Mucosa of descending colon (tissue), 3 donors: ENCODE measurements around the gene HOXB8. TPM values are rescaled to one million over a fixed set of nuclear protein-coding genes. Genes with fewer than 3 reads are reported as not detected.

ENCODE experiments used
- ATAC-seq: fragments of 200-7000 bp; cut with Tn5 transposase; one replicate; pipeline ENCODE4 v1.9.1; 2020; ENCODE audit warnings: mild to moderate bottlenecking, moderate library complexity
- DNase-seq, 3 donors: peaks; one replicate each; pipeline ENCODE4 v3.0.0-alpha.2; 2020
- H3K36me3 ChIP-seq: fragments of 200-600 bp; one replicate; pipeline ENCODE4 v1.8.0; 2021; ENCODE audit warnings: low read depth, mild to moderate bottlenecking
- H3K4me1 ChIP-seq: fragments of 200-600 bp; one replicate; pipeline ENCODE4 v1.8.0; 2021; ENCODE audit warnings: low read depth, mild to moderate bottlenecking
- H3K4me3 ChIP-seq: fragments of 200-600 bp; one replicate; pipeline ENCODE4 v1.8.0; 2021; ENCODE audit warnings: mild to moderate bottlenecking
- H3K9me3 ChIP-seq: fragments of 200-600 bp; one replicate; pipeline ENCODE4 v1.8.0; 2021; ENCODE audit warnings: mild to moderate bottlenecking
- intact Hi-C, 2 donors: fragments of 100-400 bp; cut with DNase I in 1 of 2; cut with micrococcal nuclease in 1 of 2; formaldehyde crosslinking; loops; one replicate each; pipeline versions ENCODE4 v1.11.0 to v1.11.1; 2022; cut with DNase I, micrococcal nuclease
- total RNA-seq, 3 donors: library from RNA; stranded (reverse); fragmentation: NEBNext Ultra II Directional in 2 of 3; extraction: Animal tissue kit (Norgen Biotek cat#: 25700) in 2 of 3; gene quantifications; one replicate each; pipeline versions ENCODE4 v1.2.1 to v1.2.4, GENCODE V29; 2021 to 2023
- TF ChIP-seq, protein P1 (sequence below): fragments of 200-600 bp; IDR thresholded peaks from one replicate; pipeline ENCODE4 v1.8.0; 2022; ENCODE audit warnings: antibody characterized with exemption, mild to moderate bottlenecking
- donor health status: DM: no; HTN: no; CAD: no; lungs with moderate emphysema.
- donor health status: DM: no; HTN: no; CAD: no.
- donor health status: DM: no; HTN: yes; CAD: no.

Gene HOXB8
- total RNA-seq, 3 donors from 2014 or later = 4.2 to 7.5 (median 5.6) TPM

DNA sequence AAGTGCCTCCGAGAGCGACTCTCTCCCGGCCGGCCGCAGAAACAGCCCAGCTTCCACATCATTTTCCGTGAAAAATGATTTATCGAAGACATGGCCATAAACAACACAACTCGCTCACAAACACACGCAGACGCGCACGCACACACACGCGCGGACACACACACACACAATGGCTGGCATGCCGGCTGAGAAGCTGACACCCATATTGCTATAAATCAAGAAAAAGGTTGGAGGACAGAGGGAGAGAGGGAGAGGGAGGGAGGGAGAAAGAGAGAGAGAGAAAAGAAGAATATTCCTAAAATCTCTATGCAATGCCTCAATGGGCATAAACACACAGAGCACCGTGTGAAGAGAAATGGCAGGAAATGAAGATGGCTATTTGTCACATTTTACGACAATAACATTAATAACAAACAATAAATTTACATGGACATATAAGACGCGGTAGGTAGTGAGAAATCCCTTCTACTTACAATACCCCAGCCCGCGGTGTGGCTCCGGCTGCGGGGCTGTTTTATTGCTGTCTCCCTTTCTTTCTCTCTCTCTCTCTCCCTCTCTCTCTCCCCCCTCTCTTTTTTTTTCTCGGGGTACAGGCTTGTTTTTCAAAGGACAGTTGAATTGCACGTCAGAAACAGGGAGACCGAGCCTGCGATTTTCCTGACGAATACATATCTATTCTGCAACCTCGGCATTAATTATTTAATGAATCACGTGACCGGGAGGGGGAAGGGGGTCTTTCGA is 46.4 kb downstream of the HOXB8 start:
- intact Hi-C loops = no loop called here
- TF ChIP-seq, protein P1, sequence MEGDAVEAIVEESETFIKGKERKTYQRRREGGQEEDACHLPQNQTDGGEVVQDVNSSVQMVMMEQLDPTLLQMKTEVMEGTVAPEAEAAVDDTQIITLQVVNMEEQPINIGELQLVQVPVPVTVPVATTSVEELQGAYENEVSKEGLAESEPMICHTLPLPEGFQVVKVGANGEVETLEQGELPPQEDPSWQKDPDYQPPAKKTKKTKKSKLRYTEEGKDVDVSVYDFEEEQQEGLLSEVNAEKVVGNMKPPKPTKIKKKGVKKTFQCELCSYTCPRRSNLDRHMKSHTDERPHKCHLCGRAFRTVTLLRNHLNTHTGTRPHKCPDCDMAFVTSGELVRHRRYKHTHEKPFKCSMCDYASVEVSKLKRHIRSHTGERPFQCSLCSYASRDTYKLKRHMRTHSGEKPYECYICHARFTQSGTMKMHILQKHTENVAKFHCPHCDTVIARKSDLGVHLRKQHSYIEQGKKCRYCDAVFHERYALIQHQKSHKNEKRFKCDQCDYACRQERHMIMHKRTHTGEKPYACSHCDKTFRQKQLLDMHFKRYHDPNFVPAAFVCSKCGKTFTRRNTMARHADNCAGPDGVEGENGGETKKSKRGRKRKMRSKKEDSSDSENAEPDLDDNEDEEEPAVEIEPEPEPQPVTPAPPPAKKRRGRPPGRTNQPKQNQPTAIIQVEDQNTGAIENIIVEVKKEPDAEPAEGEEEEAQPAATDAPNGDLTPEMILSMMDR = no peak
- Histone ChIP-seq H3K4me3 (no peak overlapping the region), H3K36me3 (no peaks in the 10 kb centered on the region), H3K9me3 (no peaks in the 10 kb centered on the region), H3K4me1 (peaks cover 34% of the 10 kb centered on the region)
- ATAC-seq (no peak), DNase-seq (peak in 1 of 3 donors; percentile 36)

DNA sequence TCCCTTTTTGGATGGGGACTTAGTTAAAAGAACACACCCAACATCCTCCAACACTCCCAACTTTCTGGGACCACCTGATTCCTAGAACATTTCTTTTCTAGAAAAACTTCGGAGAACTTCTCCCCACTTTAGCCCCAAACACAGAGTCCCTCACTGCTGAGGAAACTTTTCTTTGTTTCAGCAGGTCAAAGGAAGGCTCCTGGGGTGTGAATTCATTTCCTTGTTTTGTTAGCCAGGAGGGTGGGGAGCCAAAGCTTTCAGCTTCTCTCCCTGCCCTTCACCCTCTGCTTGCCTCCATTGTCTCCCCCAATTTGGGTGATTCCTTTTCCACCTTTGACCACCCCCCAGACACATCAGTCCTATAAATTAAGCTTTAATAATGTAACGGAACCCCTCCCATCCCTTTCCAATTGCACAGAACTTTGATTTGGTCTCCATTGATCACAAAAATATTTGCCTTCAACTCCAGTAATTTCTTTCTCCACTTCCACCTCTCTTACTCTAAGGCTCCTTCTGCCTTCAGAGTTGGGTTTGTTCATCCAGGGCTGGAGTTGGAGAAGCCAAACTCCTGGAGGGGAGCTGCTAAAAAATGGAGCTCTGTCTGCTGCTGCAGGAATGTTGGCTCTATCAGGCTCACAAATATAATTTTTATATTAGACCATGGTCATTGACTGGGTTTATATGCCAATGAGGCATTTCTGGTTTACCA is 47.3 kb downstream of the HOXB8 start:
- Histone ChIP-seq H3K4me1 (peaks cover 40% of the 10 kb centered on the region), H3K9me3 (no peaks in the 10 kb centered on the region), H3K36me3 (no peaks in the 10 kb centered on the region), H3K4me3 (no peak overlapping the region)
- DNase-seq = peak in 1 of 3 donors; percentile 9
- peak; percentile 54 for ATAC-seq
- intact Hi-C loops = no loop called here
- TF ChIP-seq, protein P1 = no peak

DNA sequence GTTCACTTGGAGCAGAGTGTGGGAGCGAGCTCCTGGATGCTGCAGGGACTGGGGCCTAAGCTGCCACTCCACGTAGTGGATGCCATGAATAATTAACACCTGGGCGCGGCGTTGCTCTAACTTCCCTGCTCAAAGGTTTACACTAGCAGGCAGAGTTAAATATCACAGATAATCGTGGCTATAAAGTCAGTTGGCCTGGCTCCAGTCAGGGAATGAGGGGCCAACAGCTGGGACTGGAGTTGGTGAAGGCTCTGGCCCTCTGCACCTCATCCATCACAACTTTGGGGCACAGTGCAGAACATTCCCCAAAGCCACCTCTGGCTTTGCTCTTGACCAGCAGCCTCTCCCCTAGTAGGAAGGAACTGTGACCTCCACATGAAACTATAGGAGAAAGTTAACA is 47.9 kb downstream of the HOXB8 start:
- H3K4me3 ChIP-seq = no peak overlapping the region

DNA sequence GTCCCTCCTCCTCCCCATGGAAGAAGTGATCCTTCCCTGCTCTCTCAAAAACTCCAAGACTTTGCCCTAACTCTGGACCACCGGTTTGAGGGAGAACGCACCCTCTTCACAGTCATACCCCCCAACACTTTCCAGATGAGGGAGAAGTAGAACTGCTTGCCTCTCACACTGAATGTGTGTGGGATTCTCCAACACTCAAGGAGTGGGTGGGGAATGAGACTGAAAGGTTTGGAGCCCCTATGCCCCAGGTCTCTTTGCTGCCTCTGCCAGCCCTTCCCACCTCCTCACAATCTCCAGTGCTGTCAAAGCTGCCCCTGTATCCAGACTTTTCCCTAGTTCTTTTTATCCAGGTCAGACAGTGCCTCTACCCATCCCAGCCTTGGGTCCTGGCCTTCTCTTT is 48.4 kb downstream of the HOXB8 start:
- Histone ChIP-seq H3K4me3 (no peak overlapping the region), H3K4me1 (peaks cover 42% of the 10 kb centered on the region), H3K36me3 (no peaks in the 10 kb centered on the region), H3K9me3 (no peaks in the 10 kb centered on the region)
- TF ChIP-seq, protein P1 = no peak
- DNase-seq (no peak), ATAC-seq (no peak)
- intact Hi-C loops = no loop called here

More for the DNA sequence above, 47.9 kb downstream of the HOXB8 start:
- Histone ChIP-seq H3K4me1 (peaks cover 43% of the 10 kb centered on the region), H3K36me3 (no peaks in the 10 kb centered on the region), H3K9me3 (no peaks in the 10 kb centered on the region)
- DNase-seq (peak; percentile 69 to 83 (median 76)), ATAC-seq (peak; percentile 89)
- TF ChIP-seq, protein P1 = no peak
- intact Hi-C loops = no loop called here

DNA sequence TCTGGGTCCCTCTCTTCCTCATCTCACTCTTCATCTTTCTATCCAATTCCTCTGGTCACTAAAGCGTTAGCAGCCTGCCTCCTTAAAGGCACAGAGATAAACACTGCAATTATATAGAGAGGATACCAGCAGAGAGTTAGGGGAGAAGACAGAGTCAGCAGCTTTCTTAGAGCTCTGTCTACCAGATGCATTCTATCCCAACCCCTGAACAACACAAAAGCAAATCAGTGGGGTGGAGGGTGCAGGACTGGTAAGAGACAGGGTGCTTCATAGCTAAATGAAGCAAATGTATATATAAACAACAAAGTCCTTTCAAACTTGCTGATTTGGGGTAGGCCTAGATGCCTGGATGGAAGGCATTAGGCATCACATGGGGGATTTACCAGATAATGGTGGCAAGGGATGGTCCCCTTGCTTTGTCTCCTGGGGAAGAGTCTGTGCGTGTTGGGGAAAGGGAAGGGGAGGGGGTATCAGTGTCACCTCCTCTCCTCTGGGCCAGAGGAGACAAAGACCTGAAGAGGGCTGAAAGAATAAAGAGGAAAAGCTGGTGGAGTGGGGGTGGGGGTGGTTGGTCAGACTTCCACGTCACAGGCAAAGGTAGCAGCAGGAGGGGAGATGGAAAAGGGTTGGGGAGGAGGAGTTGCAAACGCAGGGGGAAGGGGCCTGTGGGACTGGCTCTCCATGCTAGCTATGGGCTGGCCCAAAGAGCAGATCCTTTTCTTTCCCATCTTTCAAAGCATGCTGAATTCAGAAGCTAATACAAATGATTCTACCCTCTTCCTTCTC is 49.0 kb downstream of the HOXB8 start:
- intact Hi-C loops = no loop called here
- H3K4me1 ChIP-seq = peaks cover 46% of the 10 kb centered on the region

More for the DNA sequence above, 49.0 kb downstream of the HOXB8 start:
- no peaks in the 10 kb centered on the region for H3K36me3 ChIP-seq
- no peak for ATAC-seq
- no peaks in the 10 kb centered on the region for H3K9me3 ChIP-seq
- TF ChIP-seq, protein P1 = no peak
- H3K4me3 ChIP-seq = no peak overlapping the region
- DNase-seq = peak in 1 of 3 donors; percentile 17
